MCF 10A (cell line): Measurements from ENCODE around the gene PRR13. TPM values are rescaled to one million over a fixed set of nuclear protein-coding genes. Genes with fewer than 3 reads are reported as not detected.

Experiments used
- BruUV-seq: library from RNA; stranded (reverse); fragments of 400-500 nt; replicated peaks from 2 replicates; lab custom pipeline; 2021; lab: Mats Ljungman, UMichigan
- CTCF ChIA-PET: fragments of 300-600 bp; sonication (Branson Sonifier 250); formaldehyde crosslinking; extraction: SDS; loops from one replicate; lab custom pipeline; 2021; ENCODE audit warnings: antibody characterized with exemption, inconsistent platforms; lab: Yijun Ruan, JAX
- POLR2A ChIA-PET: fragments of 300-600, 350-650 bp; sonication (Branson Sonifier 250); formaldehyde crosslinking; extraction: SDS; loops from one replicate; lab custom pipeline; 2020; ENCODE audit warnings: antibody characterized with exemption, inconsistent platforms; lab: Yijun Ruan, JAX
- DNase-seq: peaks from one replicate; pipeline ENCODE4 v3.0.0-alpha.2; 2018; ENCODE audit not compliant: unreplicated experiment
- H3K27ac Mint-ChIP-seq: one replicate; pipeline ENCODE4 v1.8.0; 2022; ENCODE audit warnings: mild to moderate bottlenecking, low read depth, mixed read lengths; ENCODE audit not compliant: unreplicated experiment
- H3K27me3 Mint-ChIP-seq: one replicate; pipeline ENCODE4 v1.8.0; 2022; ENCODE audit warnings: mixed read lengths; ENCODE audit not compliant: insufficient read depth, unreplicated experiment
- H3K36me3 Mint-ChIP-seq: one replicate; pipeline ENCODE4 v1.8.0; 2022; ENCODE audit warnings: mild to moderate bottlenecking, moderate library complexity, mixed read lengths; ENCODE audit not compliant: insufficient read depth, unreplicated experiment
- H3K4me1 Mint-ChIP-seq: one replicate; pipeline ENCODE4 v1.8.0; 2022; ENCODE audit warnings: mixed read lengths; ENCODE audit not compliant: insufficient read depth, unreplicated experiment
- H3K4me3 Mint-ChIP-seq: one replicate; pipeline ENCODE4 v1.8.0; 2022; ENCODE audit warnings: mild to moderate bottlenecking, moderate library complexity, mixed read lengths; ENCODE audit not compliant: unreplicated experiment
- H3K9me3 Mint-ChIP-seq: one replicate; pipeline ENCODE4 v1.8.0; 2022; ENCODE audit warnings: mixed read lengths; ENCODE audit not compliant: unreplicated experiment
- intact Hi-C: fragments of 100-400 bp; cut with micrococcal nuclease; formaldehyde crosslinking; loops from 2 replicates; pipeline ENCODE4 v1.14.1; 2022
- total RNA-seq: library from RNA; stranded (reverse); gene quantifications from 2 replicates; pipeline ENCODE4 v1.2.3, GENCODE V29; 2022
- TF ChIP-seq, protein P1 (sequence below): fragments of 200-600 bp; IDR thresholded peaks from one replicate; pipeline ENCODE4 v1.8.0; 2022; ENCODE audit warnings: antibody characterized with exemption, mild to moderate bottlenecking; ENCODE audit not compliant: unreplicated experiment

The PRR13 gene
- total RNA-seq, 1 experiment from 2014 or later = 147 TPM

DNA sequence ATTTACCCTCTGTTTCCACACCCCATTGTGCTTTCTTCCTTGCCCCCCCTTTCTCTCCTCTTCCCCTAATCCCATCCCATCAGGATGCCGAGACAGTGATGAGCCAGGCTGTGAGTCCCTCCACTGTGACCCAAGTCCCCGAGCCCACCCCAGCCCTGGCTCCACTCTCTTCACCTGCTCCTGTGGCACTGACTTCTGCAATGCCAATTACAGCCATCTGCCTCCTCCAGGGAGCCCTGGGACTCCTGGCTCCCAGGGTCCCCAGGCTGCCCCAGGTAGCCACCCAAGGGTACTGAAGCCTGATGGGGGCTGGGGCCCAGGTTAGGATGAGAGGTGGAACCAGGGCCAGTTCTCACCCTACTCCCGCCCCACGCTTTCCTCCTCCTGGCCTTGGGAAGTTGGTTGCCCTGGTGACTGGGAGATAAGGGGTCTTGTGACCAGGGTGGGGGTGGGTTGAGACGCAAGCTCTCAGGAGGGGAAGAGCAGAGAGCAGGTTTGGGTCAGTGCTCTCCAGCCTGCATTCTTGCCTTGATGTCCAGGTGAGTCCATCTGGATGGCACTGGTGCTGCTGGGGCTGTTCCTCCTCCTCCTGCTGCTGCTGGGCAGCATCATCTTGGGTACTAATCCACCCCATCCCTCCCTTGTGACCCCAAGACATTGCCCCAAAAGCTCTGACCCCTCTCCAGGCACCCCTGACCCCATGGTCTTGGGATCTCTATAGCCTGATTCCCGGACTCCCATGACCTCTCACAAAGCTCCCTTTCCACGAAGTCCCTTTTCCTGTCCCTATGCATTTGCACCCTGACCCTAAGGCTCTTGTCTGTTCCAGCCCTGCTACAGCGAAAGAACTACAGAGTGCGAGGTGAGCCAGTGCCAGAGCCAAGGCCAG, 16.7 kb upstream of the PRR13 start:
- peaks cover 22% of the 10 kb centered on the region for H3K4me1 Mint-ChIP-seq

DNA sequence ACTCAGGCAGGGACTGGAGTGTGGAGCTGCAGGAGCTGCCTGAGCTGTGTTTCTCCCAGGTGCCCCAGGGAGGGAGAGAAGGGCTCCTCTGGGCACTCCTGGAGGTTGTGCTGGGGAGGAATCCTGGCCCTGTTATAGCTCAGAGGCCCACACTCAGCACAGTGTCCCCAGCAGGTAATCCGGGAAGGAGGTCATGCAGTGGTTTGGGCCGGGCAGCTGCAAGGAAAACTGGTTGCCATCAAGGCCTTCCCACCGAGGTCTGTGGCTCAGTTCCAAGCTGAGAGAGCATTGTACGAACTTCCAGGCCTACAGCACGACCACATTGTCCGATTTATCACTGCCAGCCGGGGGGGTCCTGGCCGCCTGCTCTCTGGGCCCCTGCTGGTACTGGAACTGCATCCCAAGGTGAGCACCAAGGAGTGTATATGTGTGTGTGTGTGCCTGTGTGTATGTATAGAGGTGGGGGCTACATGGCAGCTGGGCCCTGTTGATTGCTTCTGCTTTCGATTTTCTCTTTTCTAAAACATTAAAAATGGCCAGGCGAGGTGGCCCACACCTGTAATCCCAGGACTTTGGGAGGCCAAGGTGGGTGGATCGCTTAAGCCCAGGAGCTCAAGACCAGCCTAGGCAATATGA, 15.9 kb upstream of the PRR13 start:
- CTCF ChIA-PET = interaction anchor here (0.6 to 7.8 kb wide), 11 partner anchors 9 to 104 kb away, joined by 3 to 160 read pairs (median 4); partner anchors contain the start of gene AAAS
- intact Hi-C loops = no loop called here
- no peak overlapping the region for H3K27ac Mint-ChIP-seq

More for the DNA sequence above, 16.7 kb upstream of the PRR13 start:
- Mint-ChIP-seq H3K9me3 (no peaks in the 10 kb centered on the region), H3K36me3 (peaks cover 6% of the 10 kb centered on the region), H3K27me3 (no peaks in the 10 kb centered on the region), H3K27ac (no peak overlapping the region), H3K4me3 (no peak overlapping the region)
- BruUV-seq = no TSS peak
- intact Hi-C loops = no loop called here
- DNase-seq = no peak
- TF ChIP-seq, protein P1, sequence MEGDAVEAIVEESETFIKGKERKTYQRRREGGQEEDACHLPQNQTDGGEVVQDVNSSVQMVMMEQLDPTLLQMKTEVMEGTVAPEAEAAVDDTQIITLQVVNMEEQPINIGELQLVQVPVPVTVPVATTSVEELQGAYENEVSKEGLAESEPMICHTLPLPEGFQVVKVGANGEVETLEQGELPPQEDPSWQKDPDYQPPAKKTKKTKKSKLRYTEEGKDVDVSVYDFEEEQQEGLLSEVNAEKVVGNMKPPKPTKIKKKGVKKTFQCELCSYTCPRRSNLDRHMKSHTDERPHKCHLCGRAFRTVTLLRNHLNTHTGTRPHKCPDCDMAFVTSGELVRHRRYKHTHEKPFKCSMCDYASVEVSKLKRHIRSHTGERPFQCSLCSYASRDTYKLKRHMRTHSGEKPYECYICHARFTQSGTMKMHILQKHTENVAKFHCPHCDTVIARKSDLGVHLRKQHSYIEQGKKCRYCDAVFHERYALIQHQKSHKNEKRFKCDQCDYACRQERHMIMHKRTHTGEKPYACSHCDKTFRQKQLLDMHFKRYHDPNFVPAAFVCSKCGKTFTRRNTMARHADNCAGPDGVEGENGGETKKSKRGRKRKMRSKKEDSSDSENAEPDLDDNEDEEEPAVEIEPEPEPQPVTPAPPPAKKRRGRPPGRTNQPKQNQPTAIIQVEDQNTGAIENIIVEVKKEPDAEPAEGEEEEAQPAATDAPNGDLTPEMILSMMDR = no peak
- ChIA-PET CTCF (interaction anchor here (0.5 to 7.8 kb wide), 9 partner anchors 10 to 264 kb away, joined by 3 to 160 read pairs (median 4); partner anchors contain the start of gene AAAS), POLR2A (interaction anchor here (1.3 to 1.8 kb wide), 2 partner anchors 16 to 45 kb away, joined by 4 to 6 read pairs; partner anchors contain the start of genes PRR13 and SP1)

DNA sequence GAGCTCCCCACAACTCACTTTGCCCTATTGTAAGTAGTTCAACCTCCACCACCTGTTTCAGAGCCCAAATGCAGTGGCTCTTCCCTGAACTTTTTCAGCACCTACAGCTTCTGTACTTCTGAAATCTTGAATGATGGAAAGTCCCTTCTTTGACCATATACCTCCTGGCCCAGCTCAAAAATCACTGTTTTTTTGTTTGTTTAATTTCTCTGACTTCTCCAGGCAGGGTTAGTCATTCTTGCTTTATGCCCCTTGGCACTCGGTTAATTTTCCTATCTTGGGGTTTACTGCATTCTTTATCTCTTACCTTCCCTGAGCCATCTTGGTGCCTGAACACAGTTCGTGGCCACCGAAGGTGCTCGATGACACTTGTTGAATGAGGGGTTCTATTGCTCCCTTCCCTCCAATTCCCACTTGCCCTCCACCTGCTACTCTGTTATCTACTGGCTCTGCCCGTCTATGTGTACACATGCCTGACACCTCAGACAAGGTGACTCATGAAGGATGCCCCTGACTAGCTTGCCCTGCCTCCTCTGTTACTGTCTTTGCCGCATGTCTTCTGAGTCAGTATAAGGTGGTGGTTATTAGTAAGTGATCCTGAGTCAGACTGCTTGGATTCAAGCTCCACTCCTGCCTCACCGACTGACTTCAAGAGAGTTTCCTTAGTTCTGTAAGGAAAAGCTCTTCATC, 13.5 kb upstream of the PRR13 start:
- BruUV-seq = no TSS peak
- intact Hi-C loops = no loop called here
- Mint-ChIP-seq H3K27ac (peak overlapping the region; percentile 0), H3K36me3 (no peaks in the 10 kb centered on the region), H3K27me3 (no peaks in the 10 kb centered on the region), H3K4me1 (peaks cover 21% of the 10 kb centered on the region), H3K9me3 (no peaks in the 10 kb centered on the region), H3K4me3 (no peak overlapping the region)
- TF ChIP-seq, protein P1 = no peak
- ChIA-PET POLR2A (interaction anchor here (0.7 to 2.8 kb wide), 20 partner anchors 8 to 247 kb away, joined by 3 to 37 read pairs (median 5); partner anchors contain the start of genes MAP3K12, PRR13, SP1 and TARBP2), CTCF (interaction anchor here (0.7 to 3.0 kb wide), 6 partner anchors 8 to 105 kb away, joined by 3 to 26 read pairs (median 3); no protein-coding TSS in a partner anchor)
- DNase-seq = peak; percentile 95

More for the DNA sequence above, 15.9 kb upstream of the PRR13 start:
- Mint-ChIP-seq H3K4me3 (no peak overlapping the region), H3K27me3 (no peaks in the 10 kb centered on the region), H3K4me1 (peaks cover 27% of the 10 kb centered on the region), H3K9me3 (no peaks in the 10 kb centered on the region), H3K36me3 (peaks cover 6% of the 10 kb centered on the region)
- no peak for DNase-seq
- TF ChIP-seq, protein P1 = no peak
- POLR2A ChIA-PET = interaction anchor here (0.7 to 1.8 kb wide), 2 partner anchors 16 to 104 kb away, joined by 3 to 6 read pairs; partner anchors contain the start of genes AAAS and PRR13
- no TSS peak for BruUV-seq
